ENCODE results near the gene HTN1.
"Not testable (repeated sequence)": the region's sequence is repeated elsewhere in the genome, so short reads cannot be mapped to it uniquely, and the experiment has no call there.

Gene HTN1

DNA sequence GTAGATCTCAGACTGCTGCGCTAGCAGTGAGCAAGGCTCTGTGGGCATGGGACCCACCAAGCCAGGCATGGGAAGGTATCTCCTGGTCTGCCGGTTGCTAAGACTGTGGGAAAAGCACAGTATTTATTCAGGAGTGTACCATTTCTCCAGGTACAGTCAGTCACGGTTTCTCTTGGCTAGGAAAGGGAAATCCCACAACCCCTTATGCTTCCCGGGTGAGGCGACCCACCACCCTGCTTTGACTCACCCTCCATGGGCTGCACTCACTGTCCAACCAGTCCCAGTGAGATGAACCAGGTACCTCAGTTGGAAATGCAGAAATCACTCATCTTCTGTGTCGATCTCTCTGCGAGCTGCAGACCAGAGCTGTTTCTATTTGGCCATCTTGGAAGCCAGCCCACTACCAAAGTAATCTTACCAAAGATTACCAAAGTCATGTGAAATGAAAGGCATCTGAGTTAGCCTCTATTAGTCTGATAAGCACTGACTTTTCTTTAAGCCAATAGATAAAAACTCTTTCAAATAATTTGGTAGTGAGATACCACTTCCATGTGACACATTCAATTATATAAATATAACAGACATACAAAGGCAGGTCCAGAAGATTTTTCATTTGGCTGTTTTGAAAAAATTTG is 8.5 kb upstream of the HTN1 start:
- H3K4me3 ChIP-seq (ENCODE audit: low read depth, low read length), result no peak overlapping the region
- TF ChIP-seq CTCF (IDR thresholded peaks at IDR 0.05; ENCODE audit: borderline replicate concordance, insufficient read depth, low read depth, low read length), result no peak

DNA sequence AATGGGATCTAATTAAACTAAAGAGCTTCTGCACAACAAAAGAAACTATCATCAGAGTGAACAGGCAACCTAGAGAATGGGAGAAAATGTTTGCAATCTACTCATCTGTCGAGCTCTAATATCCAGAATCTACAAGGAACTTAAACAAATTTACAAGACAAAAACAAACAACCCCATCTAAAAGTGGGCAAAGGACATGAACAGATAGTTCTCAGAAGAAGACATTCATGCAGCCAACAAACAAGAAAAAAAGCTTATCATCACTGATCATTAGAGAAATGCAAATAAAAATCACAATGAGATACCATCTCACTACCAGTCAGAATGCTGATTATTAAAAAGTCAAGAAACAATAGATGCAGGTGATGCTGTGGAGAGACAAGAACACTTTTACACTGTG is 6.3 kb downstream of the HTN1 start:
- not testable (repeated sequence) for H3K4me3 ChIP-seq (ENCODE audit: low read depth, low read length)

DNA sequence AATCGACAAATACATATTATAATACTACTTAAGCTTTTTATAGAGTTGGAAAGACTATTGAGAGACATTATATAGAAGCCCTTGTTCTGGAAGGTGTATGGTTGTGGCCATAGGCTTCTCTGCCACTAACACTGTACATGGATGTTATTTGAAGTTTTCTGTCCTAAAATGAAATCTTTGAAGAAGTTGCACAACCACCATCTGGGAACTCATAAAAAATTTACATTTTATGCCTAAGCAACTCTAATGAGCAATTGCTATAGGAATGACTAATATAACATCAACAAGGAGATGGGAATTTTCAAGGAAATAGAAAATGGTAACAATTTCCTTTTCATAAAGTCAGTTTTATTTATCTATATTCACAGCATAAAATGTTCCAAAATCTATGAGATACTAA is 7.4 kb downstream of the HTN1 start:
- no peak for TF ChIP-seq CTCF (IDR thresholded peaks at IDR 0.05; ENCODE audit: borderline replicate concordance, insufficient read depth, low read depth, low read length)
- H3K4me3 ChIP-seq (ENCODE audit: low read depth, low read length), result no peak overlapping the region

- no peak for TF ChIP-seq CTCF (IDR thresholded peaks at IDR 0.05; ENCODE audit: borderline replicate concordance, insufficient read depth, low read depth, low read length)
- no peak overlapping the region for H3K4me3 ChIP-seq (ENCODE audit: low read depth, low read length)
These were observed 8.9 kb downstream of the HTN1 start for GRCh38 chr4:70059149-70059548.

- TF ChIP-seq CTCF (IDR thresholded peaks at IDR 0.05; ENCODE audit: borderline replicate concordance, insufficient read depth, low read depth, low read length), result no peak
These were observed 11.8 kb downstream of the HTN1 start for GRCh38 chr4:70062000-70062399.

GRCh38 chr4:70080205-70080604 is 30.0 kb downstream of the HTN1 start:
- TF ChIP-seq CTCF (IDR thresholded peaks at IDR 0.05; ENCODE audit: borderline replicate concordance, insufficient read depth, low read depth, low read length), result no peak
- H3K4me3 ChIP-seq (ENCODE audit: low read depth, low read length), result no peak overlapping the region

More at GRCh38 chr4:70062000-70062399, 11.8 kb downstream of the HTN1 start:
- no peak overlapping the region for H3K4me3 ChIP-seq (ENCODE audit: low read depth, low read length)

- TF ChIP-seq CTCF (IDR thresholded peaks at IDR 0.05; ENCODE audit: borderline replicate concordance, insufficient read depth, low read depth, low read length), result no peak
- no peak overlapping the region for H3K4me3 ChIP-seq (ENCODE audit: low read depth, low read length)
These were observed 49.0 kb downstream of the HTN1 start for GRCh38 chr4:70099206-70099605.
